ENCODE measurements around the gene DNASE1L1.

The DNASE1L1 gene

DNA sequence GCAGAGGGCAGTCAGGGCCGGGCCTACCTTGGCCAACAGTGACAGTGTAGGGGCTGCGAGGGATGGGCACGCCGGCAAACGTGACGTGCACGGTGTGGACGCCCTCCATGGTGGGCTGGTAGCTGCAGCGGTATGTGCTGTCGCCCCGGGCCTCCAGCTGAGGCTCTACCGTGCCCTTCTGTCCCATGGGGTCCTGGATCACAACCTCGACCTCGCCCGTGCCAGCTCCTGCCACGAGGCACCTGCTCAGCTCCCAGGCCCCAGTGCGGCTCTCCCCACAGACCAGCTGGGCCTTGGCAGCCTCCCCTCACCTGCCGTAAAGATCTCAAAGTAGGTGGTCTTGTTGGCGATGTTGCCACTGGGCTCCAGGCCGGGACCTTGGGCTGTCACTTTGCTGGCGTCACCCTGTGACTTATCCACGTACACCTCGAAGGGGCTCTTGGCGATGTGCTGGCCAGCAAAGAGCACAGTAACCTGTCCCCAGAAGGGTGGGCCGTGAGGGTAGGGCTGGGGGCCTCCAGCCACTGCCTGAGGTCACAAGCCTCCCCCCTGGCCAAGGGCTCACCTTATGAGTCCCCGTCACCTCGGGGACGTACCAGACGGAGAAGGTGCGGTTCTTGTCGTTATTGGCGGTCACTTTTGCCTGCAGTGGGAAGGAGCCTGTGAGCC lies 42.9 kb downstream of the DNASE1L1 start:
- no peak for DNase-seq

DNA sequence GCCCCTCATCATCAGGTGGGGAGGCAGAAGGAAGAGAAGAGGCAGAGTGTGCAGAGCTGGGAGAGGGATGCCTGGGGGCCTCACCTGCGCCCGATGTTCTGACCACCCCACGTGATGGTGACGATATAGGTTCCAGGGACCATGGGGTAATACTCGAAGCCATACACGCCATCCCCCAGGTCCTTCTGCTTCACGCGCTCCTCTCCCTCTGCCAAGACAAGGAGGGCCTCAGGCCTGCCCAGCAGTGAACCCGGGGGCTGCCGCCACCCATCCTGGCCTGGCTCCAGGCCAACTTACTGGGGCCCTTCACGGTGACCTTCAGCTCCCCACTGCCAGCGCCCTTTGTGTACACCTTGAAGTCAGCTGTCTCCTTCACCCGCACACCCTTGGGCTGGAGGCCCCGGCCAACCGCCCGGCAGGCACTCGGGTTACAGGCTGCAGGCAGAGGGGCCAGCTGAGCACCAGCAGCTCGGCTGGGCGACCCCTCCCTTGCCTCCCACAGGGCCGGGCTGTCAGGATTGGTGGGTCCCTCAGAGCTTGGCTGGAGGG lies 43.9 kb downstream of the DNASE1L1 start:
- DNase-seq: no peak

DNA sequence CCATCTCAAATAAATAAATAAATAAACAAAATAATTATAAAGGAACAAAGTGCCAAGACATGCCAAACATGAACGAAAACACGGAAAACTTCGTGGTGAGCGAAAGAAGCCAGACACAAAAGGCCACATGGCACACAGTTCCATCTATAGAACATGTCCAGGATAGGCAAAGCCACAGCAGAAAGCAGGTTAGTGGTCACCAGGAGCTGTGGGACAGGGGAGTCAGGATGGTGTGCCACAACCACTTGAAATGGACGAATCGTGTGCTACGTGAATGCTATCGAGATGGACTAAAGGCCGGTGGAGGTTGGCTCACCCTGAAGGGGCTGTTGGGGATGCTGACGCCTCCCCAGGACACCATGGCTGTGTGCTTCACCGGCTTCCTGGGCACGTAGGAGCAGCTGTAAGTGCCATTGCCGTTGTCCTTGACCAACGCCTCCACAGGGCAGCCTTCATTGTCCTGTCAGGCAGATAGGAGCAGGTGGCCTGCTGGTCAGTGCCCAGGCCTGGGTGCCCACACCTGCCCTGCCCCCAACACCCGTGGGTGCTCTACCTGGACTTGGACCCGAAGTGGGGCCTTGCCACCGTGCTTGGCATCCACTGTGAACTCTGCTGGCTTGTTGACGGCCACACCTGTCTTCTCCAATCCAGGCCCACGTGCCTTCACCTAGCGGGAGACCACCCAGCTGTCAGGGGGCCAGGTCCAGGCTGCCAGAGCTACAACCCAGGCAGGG lies 45.2 kb downstream of the DNASE1L1 start:
- no peak for DNase-seq

DNA sequence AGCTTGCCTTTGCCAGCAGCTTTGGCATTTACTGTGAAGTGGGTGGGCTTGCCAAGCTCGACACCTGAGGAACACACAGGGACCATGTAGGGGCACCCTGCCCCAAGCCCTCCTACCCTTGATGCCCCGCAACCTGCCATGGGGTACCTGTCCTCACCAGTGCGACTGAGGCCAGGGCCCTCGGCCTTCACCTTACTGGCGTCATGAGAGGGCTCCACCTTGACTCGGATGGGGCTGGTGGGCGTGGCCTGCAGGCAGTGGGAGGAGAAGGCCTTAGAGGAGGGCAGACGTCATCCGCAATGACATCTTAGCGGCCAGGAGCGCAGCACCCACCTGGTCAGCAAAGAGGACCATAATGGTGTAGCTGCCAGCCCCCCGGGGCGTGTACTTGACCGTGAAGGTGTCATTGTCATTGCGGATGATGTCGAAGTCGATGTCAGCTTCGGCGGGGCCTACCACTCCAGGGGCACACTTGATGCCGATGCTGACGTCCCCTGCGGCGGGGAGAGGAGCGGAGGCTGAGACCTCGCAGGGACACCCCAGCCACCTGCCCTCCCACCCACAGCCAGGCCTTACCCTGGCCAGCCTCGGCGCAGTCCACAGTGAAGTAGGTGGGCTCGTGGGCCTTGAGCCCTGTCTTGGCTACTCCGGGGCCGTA lies 46.8 kb downstream of the DNASE1L1 start:
- DNase-seq: no peak

DNA sequence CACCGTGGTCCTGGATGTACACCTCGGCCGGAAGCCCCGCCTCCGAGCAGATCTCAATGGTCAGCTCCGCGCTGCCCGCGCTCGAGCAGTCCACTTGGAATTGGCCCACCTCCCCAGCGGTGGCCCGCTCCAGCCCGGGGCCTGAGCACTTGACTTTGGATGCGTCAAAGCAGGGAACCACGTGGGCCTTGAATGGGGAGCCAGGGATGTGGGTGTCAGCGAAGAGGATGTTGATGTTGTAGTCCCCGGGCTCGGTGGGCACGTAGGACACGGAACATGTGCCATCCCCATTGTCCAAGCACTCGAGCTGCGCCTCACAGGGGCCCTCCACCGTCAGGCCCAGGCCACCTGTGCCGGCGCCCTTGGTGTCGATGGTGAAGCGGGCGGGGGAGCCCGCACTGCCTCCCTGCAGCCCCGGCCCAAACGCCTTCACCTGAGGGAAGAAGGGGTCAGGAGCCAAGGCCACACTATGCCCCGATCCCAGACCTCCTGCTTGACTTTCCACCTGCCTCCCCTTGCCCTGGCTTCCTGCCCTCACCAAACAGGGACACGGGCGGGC lies 48.8 kb downstream of the DNASE1L1 start:
- no peak for DNase-seq

DNA sequence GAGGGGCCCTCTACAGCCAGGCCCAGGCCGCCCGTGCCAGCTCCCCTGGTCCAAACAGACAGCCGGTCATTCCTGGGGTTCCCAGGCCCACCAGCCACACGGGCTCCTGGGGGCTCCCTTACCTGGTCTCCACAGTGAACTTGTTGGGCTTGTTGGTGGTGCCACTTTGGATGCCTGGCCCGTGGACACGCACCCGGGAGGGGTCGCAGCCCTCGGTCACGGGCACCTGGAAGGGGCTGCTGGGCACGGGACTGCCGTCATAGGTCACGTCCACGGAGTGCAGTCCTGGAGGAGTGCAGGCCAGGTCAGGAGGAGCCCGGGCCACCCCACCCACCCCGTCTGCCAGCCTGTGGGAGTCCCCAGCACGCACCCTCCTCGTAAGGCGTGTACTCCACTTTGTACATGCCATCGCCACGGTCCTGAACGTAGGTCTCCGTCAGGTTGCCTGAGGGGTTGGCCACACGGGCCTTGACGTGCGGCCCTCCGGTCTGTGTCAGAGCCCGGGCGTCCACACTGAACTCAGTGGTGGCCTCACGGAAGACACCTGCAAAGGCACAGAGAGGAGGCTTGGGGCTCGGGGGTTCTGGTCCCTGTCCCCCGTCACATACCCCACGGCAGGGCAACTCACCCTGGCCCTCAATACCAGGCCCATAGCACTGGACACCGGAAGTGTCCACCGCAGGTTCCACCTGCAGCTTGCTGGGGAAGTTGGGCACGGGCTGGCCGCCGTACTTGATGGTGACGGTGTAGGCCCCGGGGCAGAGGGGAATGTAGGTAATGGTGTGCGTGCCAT lies 49.5 kb downstream of the DNASE1L1 start:
- DNase-seq: no peak

DNA sequence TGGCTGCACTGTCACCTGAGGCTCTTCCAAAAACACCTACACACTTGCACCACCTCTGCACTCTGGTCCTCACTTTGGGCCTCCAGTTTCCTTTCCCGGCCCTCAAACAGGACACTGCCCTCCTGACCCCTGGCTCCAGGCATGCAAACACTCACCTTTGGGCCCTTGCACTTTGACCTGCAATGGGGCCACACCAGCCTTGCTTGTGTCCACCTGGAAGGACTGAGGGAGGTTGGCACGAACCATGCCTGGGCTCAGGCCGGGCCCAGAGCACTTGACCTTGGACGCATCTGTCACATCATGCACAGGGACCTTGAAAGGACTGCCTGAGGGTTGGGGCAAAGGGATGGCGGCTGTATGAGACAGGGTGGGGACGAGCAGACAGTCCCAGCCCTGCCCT lies 50.2 kb downstream of the DNASE1L1 start:
- no peak for DNase-seq

DNA sequence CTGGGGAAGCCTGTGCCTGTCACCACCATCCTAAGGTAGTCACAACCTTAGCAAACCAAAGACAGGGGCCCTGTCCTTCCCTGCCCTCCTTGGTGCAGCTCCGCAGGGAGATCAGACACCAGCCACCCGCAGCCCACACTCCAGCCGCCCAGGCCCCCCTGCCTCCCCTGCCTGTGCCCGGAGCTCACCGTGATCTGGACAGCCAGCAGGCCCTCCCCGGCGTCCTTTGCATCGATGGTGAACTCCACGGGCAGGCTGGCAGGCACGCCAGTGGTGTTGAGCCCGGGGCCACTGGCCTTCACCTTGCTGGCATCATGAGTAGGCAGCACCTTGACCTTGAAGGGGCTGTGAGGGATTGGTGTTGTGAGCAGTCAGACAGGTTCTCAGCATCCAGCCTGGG lies 51.0 kb downstream of the DNASE1L1 start:
- DNase-seq: no peak

DNA sequence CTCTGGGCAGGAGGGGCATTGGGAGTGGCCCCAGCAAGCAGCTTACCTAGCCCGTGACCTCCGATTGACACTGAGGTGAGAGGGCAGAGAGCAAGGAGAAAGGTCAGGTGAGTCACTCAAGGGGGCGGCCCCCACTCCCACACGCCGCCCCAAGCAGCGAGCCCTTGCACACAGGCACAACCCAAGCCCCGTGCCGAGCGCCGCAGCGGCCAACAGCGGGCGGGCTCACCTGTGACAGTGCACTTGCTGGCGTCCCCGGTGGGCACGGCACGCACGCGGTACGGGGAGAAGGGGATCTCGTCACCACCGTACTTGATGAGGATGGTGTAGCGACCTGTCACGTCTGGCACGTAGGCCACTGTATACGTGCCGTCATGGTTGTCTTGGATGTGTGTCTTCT lies 51.8 kb downstream of the DNASE1L1 start:
- no peak for DNase-seq

DNA sequence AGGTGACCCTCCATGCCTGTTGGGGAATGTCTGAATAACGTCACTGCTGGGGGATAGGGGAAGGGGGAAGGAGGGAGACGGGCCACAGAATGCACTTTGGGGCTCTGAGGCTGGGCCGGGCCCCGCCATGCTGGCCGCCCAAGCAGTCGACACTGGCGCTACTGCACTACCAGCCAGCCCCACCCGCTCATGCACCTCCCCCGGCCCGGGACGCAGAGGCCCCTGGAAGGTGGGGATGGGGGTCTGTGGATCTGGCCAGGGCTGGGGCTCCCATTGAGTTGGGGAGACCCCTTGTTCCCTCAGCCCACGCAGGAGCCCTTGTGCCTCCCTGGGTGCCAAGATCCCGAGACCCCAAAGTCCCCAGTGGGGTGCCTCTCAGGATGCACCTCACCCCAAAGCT lies 52.5 kb downstream of the DNASE1L1 start:
- no peak for DNase-seq

DNA sequence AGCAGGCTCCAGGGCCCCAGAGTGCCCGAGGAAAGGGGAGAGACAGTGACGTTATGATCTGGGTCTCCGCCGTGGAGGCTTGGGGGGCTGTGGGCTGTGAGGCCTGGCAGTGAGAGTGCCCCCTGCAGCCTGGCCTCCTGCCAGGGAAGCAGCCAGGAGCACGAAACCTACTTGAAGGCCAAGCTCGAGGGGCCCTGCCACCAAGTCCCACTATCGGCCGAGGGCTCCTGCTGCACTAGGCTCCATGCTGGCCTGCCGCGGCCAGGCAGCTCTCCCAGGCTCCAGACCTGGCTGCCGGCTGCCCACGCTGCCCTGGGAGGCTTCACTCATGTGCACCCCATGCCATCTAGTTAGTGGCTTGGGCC lies 53.3 kb downstream of the DNASE1L1 start:
- no peak for DNase-seq

DNA sequence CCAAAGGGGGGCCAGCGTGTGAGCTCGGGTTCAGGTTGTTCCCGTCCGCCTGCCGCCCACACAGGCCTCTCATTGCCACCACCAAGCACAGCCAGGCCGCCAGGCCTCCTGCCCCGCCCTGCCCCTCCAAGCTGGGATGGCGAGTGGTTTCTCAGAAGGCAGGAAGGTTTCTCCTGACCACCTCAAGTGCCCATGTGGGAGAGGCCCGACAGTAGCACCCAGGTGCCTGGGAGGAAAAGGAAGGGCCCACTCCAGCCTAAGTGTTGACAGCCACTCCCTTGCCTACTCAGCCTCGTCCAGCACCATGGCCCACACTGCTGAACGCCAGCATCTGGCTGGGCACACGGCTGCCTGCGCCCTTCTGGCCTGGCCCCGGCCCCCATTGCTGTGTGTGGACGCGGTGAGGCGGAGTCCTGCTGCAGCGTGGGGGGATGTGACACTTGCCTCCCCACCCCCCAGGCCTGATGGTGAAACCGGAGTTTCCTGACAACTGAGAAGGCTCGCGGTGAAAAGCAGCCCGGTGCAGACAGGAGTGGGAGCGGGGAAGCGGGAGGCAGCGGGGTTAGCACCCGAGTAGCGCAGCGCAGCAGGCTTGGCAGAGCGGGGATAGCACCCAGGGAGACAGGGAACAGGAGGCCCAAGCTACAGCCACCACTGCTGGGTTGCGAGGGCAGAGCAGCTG lies 53.8 kb downstream of the DNASE1L1 start:
- no peak for DNase-seq

DNA sequence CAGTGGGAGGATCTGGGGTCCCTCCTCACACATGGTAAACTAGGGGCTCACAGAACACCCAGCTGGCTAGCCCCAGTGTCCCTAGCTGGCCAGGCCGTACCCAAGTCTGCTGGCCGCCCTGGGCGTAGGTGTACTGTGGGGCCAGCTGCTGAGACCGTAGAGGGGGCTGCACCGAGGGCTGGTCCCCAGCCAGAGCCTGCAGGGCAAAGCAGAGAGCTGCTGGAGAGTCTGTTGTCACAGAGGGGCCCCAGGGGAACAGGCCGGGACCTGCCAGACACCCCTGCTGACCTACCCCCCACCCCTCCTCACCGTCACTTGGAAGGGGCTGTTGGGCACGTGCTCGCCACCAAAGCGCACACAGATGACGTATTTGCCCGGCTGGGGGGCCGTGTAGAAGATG lies 54.5 kb downstream of the DNASE1L1 start:
- DNase-seq: no peak

DNA sequence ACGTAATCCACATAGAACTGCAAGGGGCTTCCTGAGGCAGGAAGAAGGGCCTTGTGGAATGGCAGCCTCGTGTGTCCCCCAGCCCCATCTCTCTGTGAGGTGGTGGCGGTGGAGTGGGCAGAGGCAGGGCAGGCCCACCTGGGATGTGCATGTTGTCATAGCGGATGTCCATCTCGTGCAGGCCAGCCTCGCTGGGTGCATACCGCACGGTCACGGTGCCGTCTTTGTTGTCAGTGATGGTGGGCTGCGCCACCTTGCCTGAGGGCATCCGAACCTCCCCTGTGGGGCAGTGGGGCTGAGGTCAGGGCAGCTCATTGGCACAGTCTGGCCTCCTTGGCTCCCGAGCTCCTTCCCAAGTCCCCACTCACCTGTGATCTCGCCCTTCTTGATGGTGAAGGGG lies 55.0 kb downstream of the DNASE1L1 start:
- DNase-seq: peak; percentile 5

DNA sequence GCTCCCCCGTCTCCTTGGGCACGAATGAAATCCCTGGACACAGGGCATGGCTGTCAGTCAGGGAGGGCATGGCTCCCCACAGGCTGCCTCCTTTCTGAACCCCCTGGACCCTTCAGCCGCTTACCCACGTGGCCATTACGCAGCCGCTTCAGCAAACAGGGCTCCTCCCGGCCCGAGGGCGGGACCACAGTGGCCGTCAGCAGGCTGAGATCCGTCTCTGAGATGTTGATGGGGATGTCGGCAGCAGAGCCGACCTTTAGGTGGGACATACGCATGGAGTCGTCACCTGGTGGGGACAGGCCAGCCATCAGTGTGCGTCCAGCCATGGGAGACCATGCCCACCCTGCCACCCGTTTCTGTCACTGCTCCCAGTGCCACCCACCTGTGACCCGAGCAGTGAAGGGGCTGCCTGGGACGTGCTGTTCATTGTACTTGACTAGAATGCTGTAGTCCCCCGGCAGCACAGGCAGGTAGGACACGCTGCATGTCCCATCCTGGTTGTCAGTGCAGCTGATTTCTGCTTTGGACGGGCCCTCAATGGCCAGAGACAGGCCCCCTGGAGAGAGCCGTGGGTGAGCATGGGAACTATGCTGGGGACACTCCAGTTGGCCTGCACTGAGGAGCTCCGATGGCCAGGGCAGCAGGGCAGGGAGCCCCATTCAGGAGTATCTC lies 55.7 kb downstream of the DNASE1L1 start:
- DNase-seq: no peak

DNA sequence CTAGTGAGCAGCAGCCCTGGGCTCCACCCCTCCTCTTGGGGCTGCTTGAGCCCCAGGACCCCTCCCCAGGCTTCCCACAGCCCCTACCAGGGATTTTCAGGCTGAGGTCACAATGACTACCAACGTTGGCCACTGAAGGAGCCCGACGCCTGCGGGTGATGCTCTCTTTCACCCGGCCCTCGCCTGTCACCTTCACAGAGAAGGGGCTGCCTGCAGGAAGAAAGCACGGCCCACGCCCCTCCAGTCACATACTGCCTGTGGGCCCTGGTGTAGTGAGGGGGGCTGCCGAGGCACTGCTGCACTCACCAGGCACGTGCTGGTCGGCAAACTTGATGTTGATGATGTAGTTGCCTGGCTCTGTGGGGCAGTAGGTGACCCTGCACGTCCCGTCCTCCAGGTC lies 56.6 kb downstream of the DNASE1L1 start:
- DNase-seq: no peak

DNA sequence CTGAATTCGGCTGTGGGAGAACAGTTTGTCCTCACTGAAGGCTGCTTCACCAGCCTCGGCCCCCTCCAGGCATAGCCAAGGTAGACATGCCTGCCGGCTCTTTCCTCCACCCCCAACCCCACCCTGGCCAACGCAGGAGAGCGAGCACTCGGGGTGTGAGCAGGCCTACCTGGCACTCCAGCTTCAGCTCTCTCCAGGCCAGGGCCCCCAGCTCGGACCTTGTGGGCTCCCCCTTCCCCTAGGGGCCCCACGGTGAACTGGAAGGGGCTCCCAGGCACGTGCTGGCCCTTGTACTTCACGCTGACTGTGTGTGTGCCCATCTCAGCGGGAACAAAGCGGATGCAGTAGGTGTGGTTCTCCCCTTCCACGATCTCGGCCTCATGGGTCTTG lies 57.0 kb downstream of the DNASE1L1 start:
- DNase-seq: no peak

Data from CD4-positive, alpha-beta T cell treated with Interleukin-17A for 4 hours (primary cell).